Stimulated activated CD8-positive, alpha-beta memory T cell treated with anti-CD3 and anti-CD28 coated beads, Interleukin-15, amount 100 ng/mL, for 4 hours (primary cell): ENCODE data around the gene CUTA.

Source experiments
- DNase-seq, 2 donors: peaks; one replicate each; pipeline ENCODE4 v3.0.0-alpha.2; 2020; ENCODE audit warnings: low read depth in 2 of 2

Gene CUTA, protein sequence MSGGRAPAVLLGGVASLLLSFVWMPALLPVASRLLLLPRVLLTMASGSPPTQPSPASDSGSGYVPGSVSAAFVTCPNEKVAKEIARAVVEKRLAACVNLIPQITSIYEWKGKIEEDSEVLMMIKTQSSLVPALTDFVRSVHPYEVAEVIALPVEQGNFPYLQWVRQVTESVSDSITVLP

GRCh38 chr6:33417903-33418689, at the start of gene CUTA:
Gene CUTA (minus strand): TSS chr6:33418107. CDS start chr6:33418000, 107 bp downstream.
- DNase-seq, result peak; percentile 99

DNA sequence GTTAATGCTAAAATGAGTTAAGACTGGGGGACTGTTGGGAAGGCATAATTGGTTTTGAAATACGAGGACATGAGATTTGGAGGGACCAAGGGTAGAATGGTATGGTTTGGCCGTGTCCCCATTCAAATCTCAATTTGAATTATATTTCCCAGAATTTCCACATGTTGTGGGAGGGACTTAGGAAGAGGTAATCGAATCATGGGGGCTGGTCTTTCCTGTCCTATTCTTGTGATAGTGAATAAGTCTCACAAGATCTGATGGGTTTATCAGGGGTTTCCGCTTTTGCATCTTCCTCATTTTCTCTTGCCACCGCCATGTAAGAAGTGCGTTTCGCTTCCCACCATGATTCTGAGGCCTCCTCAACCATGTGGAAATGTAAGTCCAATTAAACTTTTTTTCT, 49.2 kb upstream of the CUTA start:
- DNase-seq, result no peak

- DNase-seq, result no peak
These were observed 48.3 kb upstream of the CUTA start for GRCh38 chr6:33466075-33466735.

DNA sequence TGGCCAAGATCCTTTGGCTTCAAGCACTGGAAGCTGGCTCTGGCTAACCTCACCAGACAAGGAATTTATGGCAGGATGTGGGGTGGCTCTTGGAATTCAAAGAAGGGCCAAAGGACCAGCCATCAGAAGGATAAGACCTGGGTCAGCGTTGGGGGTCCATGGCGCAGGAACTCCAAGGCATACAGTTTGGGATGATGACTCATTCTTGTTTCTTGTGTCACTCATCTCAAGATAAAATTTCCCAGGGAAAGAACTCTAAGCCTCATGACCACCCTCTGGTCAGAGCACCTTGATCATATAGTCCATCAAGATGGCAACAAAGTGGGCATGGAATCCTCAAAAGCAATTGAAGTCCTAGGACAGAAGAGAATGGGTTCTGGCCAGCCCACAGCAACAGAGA, 41.3 kb upstream of the CUTA start:
- DNase-seq, result no peak

- DNase-seq, result no peak
These were observed 40.8 kb upstream of the CUTA start for GRCh38 chr6:33458676-33459075.

DNA sequence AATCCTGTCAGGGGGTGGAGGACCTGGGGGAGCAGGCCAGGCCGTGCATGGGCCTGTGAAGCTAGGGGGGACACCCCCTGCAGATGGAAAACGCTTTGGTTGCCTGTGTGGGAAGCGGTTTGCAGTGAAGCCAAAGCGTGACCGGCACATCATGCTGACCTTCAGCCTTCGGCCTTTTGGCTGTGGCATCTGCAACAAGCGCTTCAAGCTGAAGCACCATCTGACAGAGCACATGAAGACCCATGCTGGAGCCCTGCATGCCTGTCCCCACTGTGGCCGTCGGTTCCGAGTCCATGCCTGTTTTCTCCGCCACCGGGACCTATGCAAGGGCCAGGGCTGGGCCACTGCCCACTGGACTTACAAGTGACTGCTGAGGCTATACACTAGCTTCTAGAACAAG, 38.2 kb upstream of the CUTA start:
- DNase-seq, result no peak

GRCh38 chr6:33455051-33455450, 37.1 kb upstream of the CUTA start:
- no peak for DNase-seq

- DNase-seq, result peak; percentile 87 to 89
These were observed 36.4 kb upstream of the CUTA start, which contains the start of gene ZBTB9 for GRCh38 chr6:33454009-33454946. Gene ZBTB9 (plus strand): TSS chr6:33454576. CDS start chr6:33455101, 525 bp downstream.

- DNase-seq, result no peak
These were observed 35.6 kb upstream of the CUTA start for GRCh38 chr6:33453393-33454008.

- DNase-seq, result no peak
These were observed 34.6 kb upstream of the CUTA start for GRCh38 chr6:33452496-33452895.

DNA sequence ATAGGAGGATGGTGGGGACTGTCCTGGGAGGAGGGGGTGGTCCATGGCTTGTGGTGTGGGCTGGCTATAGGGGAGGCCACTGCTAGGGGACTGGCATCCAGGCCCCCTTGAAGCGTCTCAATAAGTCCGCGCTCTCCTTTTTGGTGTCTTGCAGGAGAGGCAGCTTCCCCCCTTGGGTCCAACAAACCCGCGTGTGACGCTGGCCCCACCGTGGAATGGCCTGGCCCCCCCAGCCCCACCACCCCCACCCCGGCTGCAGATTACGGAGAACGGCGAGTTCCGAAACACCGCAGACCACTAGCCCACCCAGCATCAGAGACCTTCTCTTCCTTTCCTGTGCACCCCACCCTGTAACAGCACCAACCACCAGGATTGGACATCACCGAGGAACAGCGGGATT, 33.7 kb upstream of the CUTA start:
- DNase-seq, result no peak

DNA sequence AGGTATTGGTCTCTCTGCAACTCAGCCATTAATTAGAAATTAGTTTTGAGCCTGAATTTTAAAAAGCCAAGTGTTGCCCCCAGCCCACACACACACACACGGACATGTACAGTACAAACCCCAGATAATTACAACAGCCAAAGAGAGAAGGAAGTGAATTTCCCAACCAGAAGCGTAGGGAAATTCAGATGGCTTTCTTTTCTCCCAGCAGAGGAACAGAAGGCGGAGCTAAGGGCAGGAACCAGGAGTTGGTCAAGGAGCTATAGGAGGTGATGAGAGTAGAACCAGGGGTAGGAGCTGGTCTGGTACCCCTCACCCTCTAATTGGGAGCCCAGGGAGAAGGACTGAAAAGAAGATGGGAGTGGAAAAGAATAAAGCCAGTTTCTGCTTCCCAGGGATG, 32.5 kb upstream of the CUTA start:
- no peak for DNase-seq

DNA sequence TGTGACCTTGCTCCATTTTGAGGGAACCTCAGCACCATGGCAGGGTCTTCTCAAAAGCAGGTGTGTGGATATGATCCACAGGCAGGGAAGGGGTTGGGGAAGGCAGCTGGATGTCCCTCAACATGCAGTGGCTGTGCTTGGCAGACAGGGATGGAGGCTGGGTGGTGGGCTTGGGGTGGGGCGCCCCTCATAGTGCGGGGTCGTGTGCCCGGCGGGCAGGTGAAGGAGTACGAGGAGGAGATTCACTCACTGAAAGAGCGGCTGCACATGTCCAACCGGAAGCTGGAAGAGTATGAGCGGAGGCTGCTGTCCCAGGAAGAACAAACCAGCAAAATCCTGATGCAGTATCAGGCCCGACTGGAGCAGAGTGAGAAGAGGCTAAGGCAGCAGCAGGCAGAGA, 28.4 kb upstream of the CUTA start:
- DNase-seq, result no peak

GRCh38 chr6:33445119-33445603, 27.3 kb upstream of the CUTA start:
- DNase-seq, result no peak

- DNase-seq, result no peak
These were observed 26.0 kb upstream of the CUTA start for GRCh38 chr6:33443619-33444504.

DNA sequence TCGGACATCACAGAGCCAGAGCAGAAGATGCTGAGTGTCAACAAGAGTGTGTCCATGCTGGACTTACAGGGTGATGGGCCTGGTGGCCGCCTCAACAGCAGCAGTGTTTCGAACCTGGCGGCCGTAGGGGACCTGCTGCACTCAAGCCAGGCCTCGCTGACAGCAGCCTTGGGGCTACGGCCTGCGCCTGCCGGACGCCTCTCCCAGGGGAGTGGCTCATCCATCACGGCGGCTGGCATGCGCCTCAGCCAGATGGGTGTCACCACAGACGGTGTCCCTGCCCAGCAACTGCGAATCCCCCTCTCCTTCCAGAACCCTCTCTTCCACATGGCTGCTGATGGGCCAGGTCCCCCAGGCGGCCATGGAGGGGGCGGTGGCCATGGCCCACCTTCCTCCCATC, 25.1 kb upstream of the CUTA start:
- no peak for DNase-seq

GRCh38 chr6:33442283-33442682, 24.4 kb upstream of the CUTA start:
- DNase-seq, result no peak

DNA sequence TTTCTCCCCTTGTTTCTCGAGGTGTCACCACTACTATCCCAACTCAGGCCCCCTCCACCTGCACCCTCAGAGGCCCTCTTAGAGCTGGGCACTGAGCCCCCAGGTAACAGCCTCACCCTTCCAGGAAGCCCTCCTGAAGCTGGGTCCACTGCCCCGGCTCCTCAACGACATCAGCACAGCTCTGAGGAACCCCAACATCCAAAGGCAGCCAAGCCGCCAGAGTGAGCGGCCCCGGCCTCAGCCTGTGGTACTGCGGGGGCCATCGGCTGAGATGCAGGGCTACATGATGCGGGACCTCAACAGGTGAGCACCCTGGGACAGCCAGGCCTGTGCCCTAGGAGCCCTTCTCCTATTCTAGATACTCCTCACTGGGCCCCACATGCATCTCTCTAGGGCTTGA, 23.6 kb upstream of the CUTA start:
- DNase-seq, result no peak

DNA sequence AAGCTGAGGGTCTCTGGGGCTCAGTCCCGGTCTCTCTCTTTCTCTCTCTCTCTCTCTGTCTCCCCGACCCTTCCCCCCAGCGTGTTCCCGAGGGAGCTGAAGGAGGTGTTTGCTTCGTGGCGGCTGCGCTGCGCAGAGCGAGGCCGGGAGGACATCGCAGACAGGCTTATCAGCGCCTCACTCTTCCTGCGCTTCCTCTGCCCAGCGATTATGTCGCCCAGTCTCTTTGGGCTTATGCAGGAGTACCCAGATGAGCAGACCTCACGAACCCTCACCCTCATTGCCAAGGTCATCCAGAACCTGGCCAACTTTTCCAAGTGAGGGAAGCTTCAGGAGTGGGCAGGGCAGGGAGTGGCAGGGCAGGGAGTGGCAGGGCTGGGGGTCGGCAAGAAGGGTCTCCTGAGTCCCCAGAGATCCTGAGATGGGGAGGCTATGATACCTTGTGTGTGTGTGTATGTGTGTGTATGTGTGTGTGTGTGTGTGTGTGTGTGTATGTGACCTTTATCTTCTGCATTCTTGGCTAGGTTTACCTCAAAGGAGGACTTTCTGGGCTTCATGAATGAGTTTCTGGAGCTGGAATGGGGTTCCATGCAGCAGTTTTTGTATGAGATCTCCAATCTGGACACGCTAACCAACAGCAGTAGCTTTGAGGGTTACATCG, 22.9 kb upstream of the CUTA start:
- DNase-seq, result no peak
